Immature natural killer cell (primary cell): ENCODE results near the gene NKD1. TPM values are rescaled to one million over a fixed set of nuclear protein-coding genes. Genes with fewer than 3 reads are reported as not detected.

Experiments
- DNase-seq, 3 donors: peaks; one replicate each; pipeline ENCODE4 v3.0.0; 2022; ENCODE audit warnings: mixed read lengths in 1 of 3
- H3K27ac Mint-ChIP-seq, 6 donors: one replicate each; pipeline ENCODE4 v1.8.0; 2020; ENCODE audit warnings: mixed read lengths in 6 of 6, mild to moderate bottlenecking in 5 of 6, inconsistent platforms in 4 of 6, moderate library complexity in 3 of 6
- H3K27me3 Mint-ChIP-seq, 3 donors: one replicate each; pipeline ENCODE4 v1.8.0; 2020 to 2021; ENCODE audit warnings: low read depth in 3 of 3, mild to moderate bottlenecking in 3 of 3, mixed read lengths in 3 of 3, moderate library complexity in 3 of 3, inconsistent platforms in 1 of 3
- H3K36me3 Mint-ChIP-seq, 3 donors: one replicate each; pipeline ENCODE4 v1.8.0; 2020; ENCODE audit warnings: mixed read lengths in 3 of 3, inconsistent platforms in 2 of 3, mild to moderate bottlenecking in 2 of 3
- H3K4me1 Mint-ChIP-seq, 2 donors: one replicate each; pipeline ENCODE4 v1.8.0; 2020; ENCODE audit warnings: inconsistent platforms in 2 of 2, mild to moderate bottlenecking in 2 of 2, mixed read lengths in 2 of 2, moderate library complexity in 1 of 2
- H3K4me3 Mint-ChIP-seq, 5 donors: one replicate each; pipeline ENCODE4 v1.8.0; 2020; ENCODE audit warnings: mild to moderate bottlenecking in 5 of 5, mixed read lengths in 5 of 5, inconsistent platforms in 3 of 5, moderate library complexity in 3 of 5
- H3K9me3 Mint-ChIP-seq, 6 donors: one replicate each; pipeline ENCODE4 v1.8.0; 2020; ENCODE audit warnings: mild to moderate bottlenecking in 6 of 6, mixed read lengths in 6 of 6, inconsistent platforms in 4 of 6, moderate library complexity in 3 of 6
- polyA plus RNA-seq, 3 donors: library from polyadenylated mRNA; unstranded; fragments of 300-500 nt; fragmentation: Illumina TruSeq; gene quantifications; one replicate each; pipeline ENCODE4 v1.2.3, GENCODE V29; 2021

Gene NKD1
- polyA plus RNA-seq, 3 donors from 2014 or later, result not detected

GRCh38 chr16:50560903-50561863 lies 13.0 kb downstream of the NKD1 start:
- Mint-ChIP-seq H3K36me3 (no peaks in the 10 kb centered on the region), H3K9me3 (peaks cover 0 to 5% (median 4%) of the 10 kb centered on the region in 6 donors), H3K27ac (no peak overlapping the region), H3K4me1 (peaks cover 0 to 1% of the 10 kb centered on the region in 2 donors), H3K27me3 (peaks cover 3 to 7% (median 4%) of the 10 kb centered on the region in 3 donors), H3K4me3 (no peak overlapping the region)
- no peak for DNase-seq

DNA sequence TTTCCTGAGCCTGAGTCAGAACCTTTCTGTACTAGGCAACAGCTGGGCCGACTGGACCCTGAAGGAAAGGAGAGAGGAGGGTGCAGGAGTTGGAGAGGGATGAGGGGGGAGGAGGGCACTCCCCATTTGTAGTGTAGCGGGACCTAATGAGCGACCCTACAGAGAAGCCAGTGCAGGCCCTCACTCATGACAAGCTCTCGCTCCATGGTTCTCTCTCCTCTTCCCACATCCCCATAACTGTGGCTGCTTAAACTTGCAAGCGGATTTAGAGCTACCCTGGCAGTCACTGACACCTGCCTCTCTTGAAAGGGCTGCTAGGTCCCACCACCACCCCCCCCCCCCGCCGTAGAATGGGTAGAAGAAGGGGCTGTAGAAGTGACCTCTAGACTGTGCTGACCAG lies 14.5 kb downstream of the NKD1 start:
- Mint-ChIP-seq H3K4me1 (peaks cover 0 to 5% of the 10 kb centered on the region in 2 donors), H3K27ac (no peak overlapping the region), H3K36me3 (no peaks in the 10 kb centered on the region), H3K4me3 (no peak overlapping the region), H3K9me3 (peaks cover 0 to 5% (median 4%) of the 10 kb centered on the region in 6 donors), H3K27me3 (peaks cover 2 to 7% (median 4%) of the 10 kb centered on the region in 3 donors)
- no peak for DNase-seq

- no peak overlapping the region for H3K27ac Mint-ChIP-seq
- H3K4me3 Mint-ChIP-seq, result no peak overlapping the region
- DNase-seq, result no peak
- H3K9me3 Mint-ChIP-seq, result peaks cover 0 to 5% (median 4%) of the 10 kb centered on the region in 6 donors
- no peaks in the 10 kb centered on the region for H3K36me3 Mint-ChIP-seq
- H3K4me1 Mint-ChIP-seq, result peaks cover 0 to 17% of the 10 kb centered on the region in 2 donors
- H3K27me3 Mint-ChIP-seq, result peaks cover 2 to 4% (median 4%) of the 10 kb centered on the region in 3 donors
Measured at GRCh38 chr16:50563989-50564388, 15.8 kb downstream of the NKD1 start.

DNA sequence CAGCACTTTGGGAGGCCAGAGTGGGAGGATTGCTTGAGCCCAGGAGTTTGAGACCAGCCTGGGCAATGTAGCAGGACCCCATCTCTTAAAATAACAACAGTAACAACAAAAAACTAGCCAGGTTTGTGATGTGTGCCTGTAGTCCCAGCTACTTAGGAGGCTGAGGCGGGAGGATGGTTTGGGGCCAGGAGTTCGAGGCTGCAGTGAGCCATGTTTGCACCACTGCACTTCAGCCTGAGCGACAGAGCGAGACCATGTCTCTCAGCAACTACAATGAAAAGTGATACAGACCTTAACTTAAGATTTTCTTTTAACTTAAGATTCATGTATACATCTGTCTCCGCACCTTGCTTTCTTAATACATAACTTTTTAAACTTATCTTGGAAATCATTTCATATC lies 17.2 kb downstream of the NKD1 start:
- no peaks in the 10 kb centered on the region for H3K36me3 Mint-ChIP-seq

GRCh38 chr16:50566014-50566962 lies 18.1 kb downstream of the NKD1 start:
- Mint-ChIP-seq H3K27me3 (peaks cover 2 to 4% (median 3%) of the 10 kb centered on the region in 3 donors), H3K36me3 (no peaks in the 10 kb centered on the region), H3K9me3 (peaks cover 0 to 5% (median 4%) of the 10 kb centered on the region in 6 donors), H3K4me1 (peaks cover 0 to 22% of the 10 kb centered on the region in 2 donors), H3K27ac (no peak overlapping the region), H3K4me3 (no peak overlapping the region)
- DNase-seq, result no peak

More for the DNA sequence above, 17.2 kb downstream of the NKD1 start:
- Mint-ChIP-seq H3K27ac (no peak overlapping the region), H3K27me3 (peaks cover 1 to 4% (median 2%) of the 10 kb centered on the region in 3 donors), H3K9me3 (peaks cover 0 to 5% (median 4%) of the 10 kb centered on the region in 6 donors), H3K4me3 (no peak overlapping the region), H3K4me1 (peaks cover 0 to 22% of the 10 kb centered on the region in 2 donors)
- DNase-seq, result no peak

DNA sequence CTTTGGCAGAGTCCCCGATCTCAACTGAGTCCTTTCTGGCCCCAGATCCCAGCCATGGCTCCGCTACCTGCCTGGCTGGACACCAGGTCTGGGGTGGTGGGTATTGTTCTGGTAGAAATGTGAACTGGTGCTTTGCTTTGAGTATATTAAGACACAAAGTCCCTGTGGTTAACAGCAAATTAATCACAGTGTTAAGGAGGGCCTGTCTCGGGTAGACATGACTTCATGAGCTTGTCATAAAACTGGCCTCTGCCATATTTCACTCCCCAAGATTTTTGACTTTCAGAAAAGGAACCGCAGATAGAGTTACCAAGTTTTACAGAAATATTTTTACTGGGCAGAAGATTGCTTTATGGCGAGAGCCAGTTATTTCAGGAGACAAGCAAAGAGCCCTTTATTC lies 19.5 kb downstream of the NKD1 start:
- Mint-ChIP-seq H3K27ac (peak overlapping the region in 1 of 6 donors; percentile 87), H3K36me3 (peaks cover 0 to 5% (median 0%) of the 10 kb centered on the region in 3 donors), H3K4me1 (peaks cover 0 to 22% of the 10 kb centered on the region in 2 donors), H3K9me3 (no peaks in the 10 kb centered on the region), H3K4me3 (peak overlapping the region in 1 of 5 donors; percentile 79), H3K27me3 (peaks cover 0 to 3% (median 3%) of the 10 kb centered on the region in 3 donors)
- DNase-seq, result no peak

DNA sequence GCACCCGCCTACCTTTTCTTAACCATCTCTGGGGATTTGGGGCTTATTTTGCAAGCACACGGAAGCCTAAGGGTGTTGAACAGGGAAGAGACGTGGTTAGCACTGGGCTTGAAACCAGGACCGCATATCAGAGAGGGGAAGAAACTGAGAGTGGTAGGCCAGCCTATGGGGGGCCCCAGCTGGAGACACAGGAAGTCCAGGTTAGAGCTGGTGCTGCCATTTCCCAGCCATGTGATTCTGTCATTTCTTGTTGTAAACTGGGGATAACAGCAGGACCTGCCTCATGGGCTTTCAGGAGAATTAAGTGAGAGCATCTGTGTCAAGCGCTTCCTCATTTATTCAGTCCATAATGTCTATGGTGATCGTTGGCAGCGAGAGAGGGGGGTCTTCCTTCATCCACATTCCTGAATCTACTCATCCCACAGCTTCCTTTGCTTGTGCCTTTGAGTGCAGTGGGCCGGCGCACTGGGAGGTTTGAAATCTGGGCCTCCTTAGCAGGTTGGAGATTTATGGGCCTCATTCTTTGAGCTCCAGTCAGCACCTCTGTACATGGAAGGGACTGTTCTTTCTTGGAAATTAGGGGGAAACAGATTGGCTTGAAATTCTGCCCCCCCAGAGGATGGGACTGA lies 20.1 kb downstream of the NKD1 start:
- H3K9me3 Mint-ChIP-seq, result no peaks in the 10 kb centered on the region
- H3K27me3 Mint-ChIP-seq, result peaks cover 0 to 3% (median 3%) of the 10 kb centered on the region in 3 donors
- H3K4me1 Mint-ChIP-seq, result peaks cover 0 to 22% of the 10 kb centered on the region in 2 donors
- peak overlapping the region in 1 of 6 donors; percentile 87 for H3K27ac Mint-ChIP-seq
- peaks cover 0 to 5% (median 0%) of the 10 kb centered on the region in 3 donors for H3K36me3 Mint-ChIP-seq
- H3K4me3 Mint-ChIP-seq, result peak overlapping the region in 1 of 5 donors; percentile 79
- DNase-seq, result no peak

DNA sequence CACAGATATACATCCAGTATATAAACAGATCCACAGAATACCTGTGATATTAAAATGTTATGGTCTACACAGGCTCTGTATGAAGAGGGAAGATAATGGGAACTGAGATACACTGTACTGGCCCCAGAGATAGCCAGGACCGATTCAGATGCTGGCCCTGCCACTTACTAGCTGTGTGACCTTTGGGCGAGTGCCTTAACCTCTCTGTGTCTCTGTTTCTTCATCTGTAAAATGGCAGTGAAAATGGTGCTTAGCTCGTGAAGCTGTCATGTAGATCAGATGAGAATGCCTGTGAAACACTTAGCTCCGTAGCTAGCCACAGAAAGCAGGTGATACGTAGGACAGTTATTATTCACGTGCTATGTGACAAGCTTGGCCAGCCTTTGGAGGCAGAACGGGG lies 22.2 kb downstream of the NKD1 start:
- Mint-ChIP-seq H3K27ac (no peak overlapping the region), H3K4me3 (no peak overlapping the region), H3K9me3 (no peaks in the 10 kb centered on the region), H3K27me3 (peaks cover 0 to 5% (median 3%) of the 10 kb centered on the region in 3 donors), H3K4me1 (peaks cover 0 to 24% of the 10 kb centered on the region in 2 donors), H3K36me3 (peaks cover 0 to 5% (median 0%) of the 10 kb centered on the region in 3 donors)
- DNase-seq, result no peak

DNA sequence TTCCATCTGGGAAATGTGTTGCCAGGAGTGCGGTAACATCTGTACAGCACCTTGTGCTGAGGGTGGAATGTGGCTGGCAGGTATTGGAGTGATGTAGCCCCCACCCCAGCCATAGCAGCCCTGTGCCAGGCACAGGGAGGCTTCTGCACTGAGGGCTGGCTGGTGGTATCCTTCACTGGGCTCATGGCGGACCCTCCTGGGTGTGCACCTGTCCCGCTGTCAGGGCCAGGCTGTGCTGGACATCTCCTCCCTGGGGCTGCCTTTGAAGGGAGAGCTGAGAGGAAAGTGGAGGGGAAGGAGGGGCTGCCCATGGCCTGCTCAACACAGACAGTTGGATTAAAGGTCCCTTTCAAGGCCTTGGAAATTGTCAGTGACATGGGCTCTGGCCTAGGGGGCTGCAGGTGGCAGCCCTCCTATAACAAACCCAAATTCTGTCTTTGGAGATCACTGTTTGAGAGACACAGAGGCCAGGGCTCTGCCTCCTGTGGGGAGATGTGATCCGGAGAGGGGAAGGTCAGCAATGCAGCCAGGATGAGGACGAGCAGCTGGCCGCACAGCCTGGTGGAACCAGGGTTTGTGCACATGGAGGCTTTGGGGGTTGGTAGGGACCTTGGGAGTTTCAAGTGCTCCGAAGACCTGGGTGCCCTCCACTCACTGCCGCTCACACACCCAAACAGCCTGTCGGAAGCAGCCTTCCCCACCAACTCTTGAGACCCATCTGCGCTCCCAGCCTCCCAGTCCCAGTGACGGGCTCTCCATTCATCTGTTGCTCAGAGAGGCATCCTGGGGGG lies 22.8 kb downstream of the NKD1 start:
- Mint-ChIP-seq H3K4me1 (peaks cover 0 to 24% of the 10 kb centered on the region in 2 donors), H3K27me3 (peaks cover 0 to 5% (median 3%) of the 10 kb centered on the region in 3 donors), H3K9me3 (no peaks in the 10 kb centered on the region), H3K4me3 (no peak overlapping the region), H3K27ac (no peak overlapping the region), H3K36me3 (peaks cover 0 to 5% (median 0%) of the 10 kb centered on the region in 3 donors)
- no peak for DNase-seq

DNA sequence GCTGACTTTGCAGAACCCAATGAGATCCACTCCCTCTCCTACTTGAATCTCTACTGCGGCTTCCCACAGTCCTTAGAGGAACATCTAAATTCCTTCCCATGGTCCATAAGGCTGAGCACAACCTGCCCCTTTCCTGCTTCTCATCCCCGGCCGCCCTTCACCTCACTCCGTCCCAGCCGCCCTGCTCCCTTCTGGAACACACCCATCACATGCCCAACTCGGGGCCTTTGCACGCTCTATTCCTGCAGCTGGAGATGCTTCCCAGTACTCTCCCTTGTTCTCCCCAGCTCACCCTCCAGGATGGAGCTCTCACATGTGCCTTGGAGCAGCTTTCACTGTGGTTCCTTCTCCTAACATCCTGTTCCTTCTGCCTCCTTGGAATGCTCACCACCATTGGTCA lies 23.6 kb downstream of the NKD1 start:
- H3K9me3 Mint-ChIP-seq, result no peaks in the 10 kb centered on the region
- no peak overlapping the region for H3K4me3 Mint-ChIP-seq
- DNase-seq, result no peak
- H3K36me3 Mint-ChIP-seq, result peaks cover 0 to 5% (median 0%) of the 10 kb centered on the region in 3 donors
- H3K4me1 Mint-ChIP-seq, result peaks cover 0 to 24% of the 10 kb centered on the region in 2 donors
- no peak overlapping the region for H3K27ac Mint-ChIP-seq
- peaks cover 0 to 5% (median 2%) of the 10 kb centered on the region in 3 donors for H3K27me3 Mint-ChIP-seq

DNA sequence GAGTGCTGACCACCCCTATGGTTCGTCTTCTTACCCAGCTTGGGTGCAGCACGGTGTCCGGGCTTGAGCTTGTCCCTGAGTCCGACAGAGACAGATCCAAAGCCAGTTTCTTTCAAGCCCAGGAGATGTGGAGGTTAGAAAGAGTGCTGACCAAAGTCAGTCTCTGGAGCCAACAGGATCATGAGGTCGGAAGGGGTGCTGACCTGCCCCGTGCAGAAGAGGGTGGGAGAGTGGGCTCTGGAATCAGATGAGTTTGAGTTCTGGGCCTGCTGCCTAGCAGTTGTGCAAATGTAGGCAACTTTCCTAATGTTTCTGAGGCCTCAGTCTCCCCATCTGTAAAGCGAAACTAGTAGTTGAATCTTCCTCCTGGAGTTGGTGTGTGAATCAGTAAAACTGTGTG lies 24.5 kb downstream of the NKD1 start:
- Mint-ChIP-seq H3K9me3 (no peaks in the 10 kb centered on the region), H3K27ac (no peak overlapping the region), H3K27me3 (peaks cover 0 to 5% (median 2%) of the 10 kb centered on the region in 3 donors), H3K4me3 (no peak overlapping the region), H3K4me1 (peaks cover 0 to 20% of the 10 kb centered on the region in 2 donors), H3K36me3 (peaks cover 0 to 5% (median 0%) of the 10 kb centered on the region in 3 donors)
- DNase-seq, result no peak

- Mint-ChIP-seq H3K27me3 (peaks cover 0 to 5% (median 2%) of the 10 kb centered on the region in 3 donors), H3K4me3 (no peak overlapping the region), H3K4me1 (peaks cover 0 to 14% of the 10 kb centered on the region in 2 donors), H3K27ac (no peak overlapping the region), H3K36me3 (peaks cover 0 to 5% (median 0%) of the 10 kb centered on the region in 3 donors), H3K9me3 (no peaks in the 10 kb centered on the region)
- DNase-seq, result no peak
Measured at GRCh38 chr16:50573279-50573678, 25.1 kb downstream of the NKD1 start.
